Smooth muscle cell of the brain vasculature (primary cell): Measurements from ENCODE around the gene NT5C3B.
A peak's percentile ranks its signal among the peaks of the same experiment; 100 is the strongest.
"Not testable (repeated sequence)": the region's sequence is repeated elsewhere in the genome, so short reads cannot be mapped to it uniquely, and the experiment has no call there.

ENCODE experiments used
- DNase-seq: peaks from one replicate; pipeline ENCODE4 v3.0.0-alpha.2; 2012; ENCODE audit warnings: low read depth, low spot score

NT5C3B gene

DNA sequence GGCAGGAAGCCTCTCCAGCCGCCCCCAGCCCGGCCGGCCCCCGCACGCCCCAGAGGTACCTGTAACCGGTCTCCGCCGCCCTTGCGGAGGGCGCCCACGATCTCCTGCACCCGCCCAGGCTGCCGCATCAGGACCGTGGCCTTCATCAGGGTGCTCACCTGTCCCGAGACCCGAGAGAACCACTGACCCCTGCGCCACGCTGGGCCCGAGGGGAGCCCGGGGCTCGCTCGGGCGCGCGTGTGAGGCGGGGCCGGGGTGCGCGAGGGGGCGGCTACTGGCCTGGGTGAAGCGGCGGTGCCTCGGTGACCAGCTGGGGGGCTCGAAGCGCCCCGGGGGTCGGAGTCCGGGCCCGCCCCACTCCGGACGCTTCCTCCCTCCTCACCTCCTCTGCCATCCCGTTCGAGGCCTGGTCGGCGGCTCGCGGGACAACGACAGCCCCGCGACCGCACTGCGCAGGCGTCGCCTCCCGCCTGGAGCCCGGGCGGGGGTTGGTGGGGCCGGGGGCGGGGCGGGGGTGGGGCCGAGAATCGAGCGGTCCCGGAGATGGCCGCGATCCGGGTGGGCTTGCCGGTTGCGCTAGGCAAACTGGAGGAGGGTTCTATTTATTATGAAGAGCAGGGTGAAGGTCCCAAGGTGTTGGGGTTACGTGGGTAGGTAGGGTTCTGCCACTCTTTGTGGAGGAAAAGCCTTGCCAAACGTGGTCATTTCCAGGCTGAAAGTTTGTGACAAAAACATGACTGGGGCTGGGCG lies at the start of gene NT5C3B:
Gene NT5C3B, minus strand, starts transcription at position 433 of the 750 bp plus-strand sequence. Its CDS starts 39 bp downstream, at position 394.
- DNase-seq = no peak

DNA sequence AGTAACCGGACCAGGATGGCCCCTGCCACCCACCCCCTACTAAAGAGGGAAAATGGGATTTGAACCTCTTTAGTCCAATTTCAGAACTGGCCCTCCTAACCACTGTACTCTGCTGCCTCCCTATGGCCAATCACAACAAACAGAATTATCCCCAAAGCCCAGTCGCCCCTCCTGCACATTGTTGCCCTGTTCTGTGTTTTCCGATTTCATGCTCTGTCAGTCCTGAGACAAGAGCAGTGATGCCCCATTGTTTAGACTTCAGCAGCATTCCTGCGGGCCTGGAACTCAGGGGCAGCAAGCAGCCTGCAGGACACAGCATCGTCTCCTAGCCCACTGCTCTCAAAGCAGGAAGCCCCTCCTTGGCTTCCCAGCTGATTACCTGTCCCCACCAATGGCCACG lies 49.7 kb upstream of the NT5C3B start:
- DNase-seq = no peak

DNA sequence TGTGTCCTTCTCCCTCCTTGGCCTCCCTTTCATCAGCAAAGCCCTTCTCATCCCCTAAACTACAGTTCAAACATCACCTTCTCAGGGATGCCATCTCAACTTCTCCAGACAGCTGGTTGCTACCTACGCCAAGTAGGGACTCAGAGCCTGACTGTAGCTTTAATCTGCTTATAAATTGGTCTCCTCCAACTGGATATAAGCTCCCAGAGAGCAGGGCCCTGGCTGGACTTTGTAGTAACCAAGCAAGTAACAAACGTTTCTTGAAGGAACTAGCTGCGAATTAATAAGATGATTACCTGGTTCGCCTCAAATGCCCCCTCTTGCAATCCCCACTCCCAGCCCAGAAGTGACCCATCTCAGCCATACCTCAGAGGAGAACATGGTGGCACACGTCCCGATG lies 46.7 kb upstream of the NT5C3B start:
- DNase-seq = no peak

DNA sequence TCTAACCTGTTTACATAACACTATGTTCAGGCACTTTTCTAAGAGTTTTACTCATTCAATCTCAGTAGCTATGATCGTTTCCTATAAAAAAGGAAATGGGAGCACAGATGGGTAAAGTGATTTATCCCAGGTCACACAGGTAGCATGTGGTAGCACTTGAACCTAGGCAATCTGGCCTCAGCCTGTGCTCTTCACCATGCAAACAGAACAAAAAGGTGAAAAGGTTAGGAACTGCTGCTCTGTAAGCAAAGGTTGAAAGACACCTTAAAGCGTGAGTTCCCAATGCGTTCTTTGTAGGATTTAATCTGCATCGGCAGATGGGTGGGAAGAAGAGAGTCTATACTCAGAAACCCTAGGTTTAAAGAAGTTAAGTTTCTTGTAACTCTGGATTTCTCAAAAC lies 44.1 kb upstream of the NT5C3B start:
- no peak for DNase-seq

DNA sequence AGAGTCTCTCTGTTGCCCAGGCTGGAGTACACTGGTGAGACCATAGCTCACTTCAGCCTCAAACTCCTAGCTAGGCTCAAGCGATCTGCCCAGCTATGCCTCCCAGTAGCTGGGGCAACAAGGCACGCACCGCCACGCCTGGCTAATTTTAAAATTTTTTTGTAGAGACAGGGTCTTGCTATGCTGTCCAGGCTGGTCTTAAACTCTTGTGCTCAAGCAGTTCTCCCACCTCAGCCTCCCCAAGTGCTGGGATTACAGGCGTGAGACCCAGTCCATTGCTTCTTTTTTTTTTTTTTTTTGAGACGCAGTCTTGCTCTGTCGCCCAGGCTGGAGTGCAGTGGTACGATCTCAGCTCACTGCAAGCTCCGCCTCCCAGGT lies 38.2 kb upstream of the NT5C3B start:
- DNase-seq = not testable (repeated sequence)

DNA sequence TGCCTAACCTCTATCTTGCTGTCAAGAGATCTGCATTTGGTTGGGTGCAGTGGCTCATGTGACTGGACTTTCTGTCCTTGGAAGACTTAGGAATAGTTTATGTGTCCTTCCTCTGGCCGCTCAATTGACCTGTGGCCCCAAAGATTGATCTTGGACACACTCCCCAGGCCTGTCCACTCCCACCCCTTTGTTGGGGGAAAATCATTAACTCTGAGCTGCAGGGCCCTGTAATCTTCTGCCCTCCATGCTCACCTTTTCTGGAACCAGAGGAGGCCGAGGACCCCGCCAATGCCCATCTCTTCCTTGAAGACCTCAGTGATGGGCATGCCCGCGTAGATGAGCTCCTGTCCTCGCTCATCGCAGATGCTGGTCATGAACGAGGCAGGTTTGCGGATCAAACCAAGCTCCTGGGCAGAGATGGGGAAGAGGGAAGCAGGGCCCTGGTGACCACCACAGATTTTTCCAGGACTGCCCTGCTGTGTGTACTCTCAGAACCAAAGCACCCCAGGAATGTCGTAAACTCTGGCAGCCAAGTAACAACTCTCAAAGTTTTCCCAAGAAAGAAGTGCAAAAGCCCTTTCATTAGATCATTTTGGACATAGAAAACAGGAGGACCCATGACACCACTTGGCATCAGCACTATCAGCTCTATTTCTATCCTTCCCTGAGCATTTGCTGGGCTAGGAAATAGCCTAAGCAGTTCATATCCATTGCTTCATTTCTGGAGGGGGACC lies 37.7 kb upstream of the NT5C3B start:
- no peak for DNase-seq

DNA sequence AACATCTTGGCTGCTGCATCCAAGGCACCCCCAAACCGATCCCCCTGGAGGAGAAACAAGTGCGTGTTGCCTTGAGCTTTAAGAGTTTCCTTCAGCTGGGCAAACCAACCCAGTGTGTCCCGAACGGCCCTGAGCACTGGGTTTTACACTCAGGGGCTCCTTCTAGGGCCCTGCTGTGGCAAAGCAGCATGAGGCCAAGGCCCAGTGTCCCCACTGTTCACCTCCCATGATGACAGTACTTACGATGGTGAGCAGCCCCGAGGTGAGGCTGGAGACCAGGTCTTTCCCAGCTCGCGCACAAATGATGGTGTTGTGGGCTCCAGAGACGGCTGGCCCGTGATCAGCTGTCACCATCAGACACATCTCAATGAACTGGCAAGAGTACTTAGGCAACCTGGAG lies 35.8 kb upstream of the NT5C3B start:
- DNase-seq = no peak

DNA sequence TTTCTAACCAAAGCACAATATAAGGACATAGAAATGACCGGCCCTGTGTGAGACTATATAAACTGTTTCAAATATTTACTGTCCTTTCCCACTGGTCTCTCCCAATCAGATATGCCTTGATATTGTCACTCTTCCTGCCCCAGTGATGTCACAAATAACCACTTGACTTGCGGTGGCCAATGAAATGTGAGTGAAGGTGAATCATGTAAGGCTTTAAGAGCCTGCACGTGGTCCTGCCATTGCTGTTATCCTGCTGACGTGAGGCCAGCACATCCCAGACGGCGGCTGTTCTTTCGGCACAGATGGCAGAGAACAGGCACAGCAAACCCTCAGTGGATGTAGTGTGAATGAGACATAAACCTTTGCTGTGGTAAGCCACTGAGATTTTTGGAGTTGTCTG lies 34.6 kb upstream of the NT5C3B start:
- no peak for DNase-seq

DNA sequence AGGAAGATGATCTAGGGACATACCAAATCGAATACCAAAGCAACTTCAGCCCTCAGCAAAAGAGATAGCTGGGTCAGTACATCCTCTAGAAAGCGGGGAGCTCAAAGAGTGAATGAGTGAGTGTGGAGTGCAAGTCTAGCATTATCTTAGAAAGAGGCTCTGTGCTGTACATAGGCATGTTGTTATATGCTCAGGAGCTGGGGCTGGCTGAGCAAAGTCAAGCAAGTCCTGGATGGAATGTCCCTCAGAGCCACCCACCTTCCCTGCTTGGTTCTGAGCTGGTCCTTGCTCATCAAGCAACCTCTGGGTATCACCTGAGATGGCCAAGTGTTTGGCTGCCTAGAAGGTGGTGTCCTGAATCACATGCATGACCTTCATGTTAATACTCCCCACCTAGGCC lies 34.1 kb upstream of the NT5C3B start:
- DNase-seq = no peak

DNA sequence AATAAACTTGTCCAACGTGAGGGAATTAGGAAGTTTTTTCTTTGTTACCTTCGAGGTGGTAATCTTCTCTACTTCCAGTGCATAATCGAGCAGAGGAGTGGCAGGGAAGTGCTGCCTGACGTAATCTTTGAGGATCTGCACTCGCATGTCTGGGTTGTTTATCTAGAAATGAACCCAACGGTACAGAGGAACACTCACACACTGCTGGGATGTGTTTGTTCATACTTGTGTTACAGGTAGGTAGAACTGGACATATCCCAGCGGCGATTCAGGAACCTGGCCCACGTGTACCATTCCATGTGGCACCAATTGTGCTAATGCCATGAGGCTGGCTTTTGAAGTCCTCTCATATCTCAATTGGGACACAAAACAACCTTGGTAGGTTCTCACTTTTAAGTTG lies 33.4 kb upstream of the NT5C3B start:
- DNase-seq = no peak

DNA sequence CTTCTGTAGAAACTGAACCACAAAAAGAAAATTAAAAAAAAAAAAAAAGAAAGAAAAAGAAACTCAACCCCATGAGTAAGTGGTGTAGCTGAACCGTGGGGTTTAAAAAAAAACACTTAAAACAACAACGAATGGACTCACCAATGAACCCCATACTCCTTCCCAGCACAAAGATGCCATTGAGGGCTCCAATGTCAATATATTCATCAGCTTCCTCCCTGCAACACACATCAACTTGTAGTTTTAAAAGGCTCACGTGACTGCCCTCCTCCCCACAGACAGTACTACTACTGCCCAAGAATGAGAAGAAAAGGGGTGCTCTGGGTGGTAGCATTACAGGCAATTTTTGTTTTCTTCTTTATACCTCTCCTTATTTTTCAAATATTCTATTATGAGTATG lies 32.5 kb upstream of the NT5C3B start:
- DNase-seq = no peak

DNA sequence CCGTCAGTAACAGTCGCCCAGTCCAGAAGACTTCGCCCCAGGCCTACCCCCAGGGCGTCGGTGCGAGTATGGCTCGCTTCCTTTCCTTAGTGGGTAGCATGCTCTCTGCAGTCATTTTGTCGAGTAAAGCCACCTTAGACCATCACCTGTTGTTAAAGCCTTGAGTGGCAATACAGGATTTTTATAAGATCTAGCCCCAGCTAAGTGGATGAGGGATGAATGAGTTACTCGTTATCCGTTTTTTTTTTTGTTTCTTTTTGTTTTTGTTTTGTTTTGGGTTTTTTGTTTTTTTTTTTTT lies 29.5 kb upstream of the NT5C3B start:
- DNase-seq = no peak

DNA sequence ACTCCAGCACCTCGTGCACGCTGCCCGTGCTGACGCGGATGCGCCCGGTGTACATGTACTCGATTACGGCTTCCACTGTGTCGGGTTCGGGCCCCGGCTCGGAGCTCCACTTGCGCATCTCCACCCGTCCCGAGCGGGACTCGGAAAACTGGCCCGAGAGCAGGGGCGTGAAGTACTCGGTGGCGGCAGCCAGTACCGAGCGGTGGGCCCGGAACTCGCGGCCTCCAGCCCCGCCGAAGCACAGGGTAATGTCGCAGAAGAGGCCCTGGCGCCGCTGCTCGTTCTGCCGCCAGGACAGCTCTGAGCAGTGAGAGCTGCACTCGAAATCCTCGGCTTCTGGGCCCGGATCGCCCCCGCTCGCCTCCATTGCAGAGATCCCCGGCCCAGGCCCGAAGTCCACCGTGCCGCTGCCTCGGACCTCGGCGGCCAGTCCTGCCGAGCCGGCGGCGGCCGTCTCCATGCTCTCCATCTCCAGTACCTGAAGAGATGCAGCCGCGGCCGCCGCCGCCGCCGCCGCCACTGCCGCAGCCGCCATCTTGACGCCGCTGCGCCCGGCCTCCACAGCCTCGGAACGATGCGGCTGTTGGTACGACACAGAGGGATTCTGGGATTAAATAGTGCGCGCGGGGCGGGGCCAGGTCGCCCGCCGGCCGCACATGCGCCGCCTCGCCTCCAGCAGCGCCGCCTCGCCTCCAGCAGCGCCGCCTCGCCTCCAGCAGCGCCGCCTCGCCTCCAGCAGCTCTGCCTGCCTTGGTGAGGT lies 29.0 kb upstream of the NT5C3B start, which contains the start of gene KLHL11:
Gene KLHL11, minus strand, starts transcription at position 588 of the 760 bp plus-strand sequence. Its CDS starts 53 bp downstream, at position 535.
- DNase-seq = peak; percentile 73

DNA sequence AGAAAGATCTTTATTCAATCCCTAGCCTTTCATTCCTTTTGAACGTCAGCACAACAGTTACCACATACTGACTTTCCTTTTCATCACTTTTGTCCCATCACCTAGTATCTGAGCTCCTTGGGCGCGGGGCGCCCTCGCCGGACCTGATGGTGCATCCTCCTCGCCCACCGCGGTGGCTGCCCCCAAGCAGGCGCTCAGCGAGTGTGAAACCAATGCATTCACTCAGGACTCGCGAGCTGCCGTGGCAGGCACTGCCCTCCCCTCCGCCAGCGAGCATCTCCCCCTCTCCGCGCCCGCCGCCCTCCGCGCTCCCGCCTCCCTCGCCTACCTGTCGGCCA lies 28.4 kb upstream of the NT5C3B start:
- no peak for DNase-seq

DNA sequence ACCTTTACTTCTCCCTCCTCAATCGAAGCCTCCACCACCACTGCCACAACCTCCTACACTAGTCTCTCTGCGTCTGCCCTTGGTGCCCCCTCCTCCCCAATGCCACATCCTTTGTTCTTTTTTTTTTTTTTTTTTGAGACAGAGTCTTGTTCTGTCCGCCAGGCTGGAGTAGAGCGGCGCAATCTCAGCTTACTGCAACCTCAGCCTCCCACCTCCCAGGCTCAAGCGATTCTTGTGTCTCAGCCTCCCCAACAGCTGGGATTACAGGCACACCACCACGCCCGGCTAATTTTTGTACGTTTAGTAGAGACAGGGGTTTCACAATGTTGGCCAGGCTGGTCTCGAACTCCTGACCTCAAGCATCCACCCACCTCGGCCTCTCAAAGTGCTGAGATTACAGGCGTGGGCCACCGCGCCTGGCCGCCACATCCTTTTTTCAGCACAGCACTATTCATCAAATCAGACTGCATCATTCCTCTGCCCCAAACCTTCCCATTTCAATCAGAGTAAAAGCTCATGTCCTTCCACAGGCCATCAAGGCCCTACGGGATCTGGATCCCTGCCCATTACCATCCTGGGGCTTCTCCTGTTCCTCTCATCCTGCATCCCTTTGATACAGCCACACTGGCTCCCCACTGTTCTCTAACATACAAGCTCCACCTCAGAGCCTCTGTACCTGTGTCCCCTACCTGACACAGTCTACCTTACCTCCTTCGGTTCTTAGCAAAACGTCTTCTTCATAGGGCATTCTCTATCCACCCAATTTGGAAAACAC lies 27.2 kb upstream of the NT5C3B start:
- DNase-seq = no peak

DNA sequence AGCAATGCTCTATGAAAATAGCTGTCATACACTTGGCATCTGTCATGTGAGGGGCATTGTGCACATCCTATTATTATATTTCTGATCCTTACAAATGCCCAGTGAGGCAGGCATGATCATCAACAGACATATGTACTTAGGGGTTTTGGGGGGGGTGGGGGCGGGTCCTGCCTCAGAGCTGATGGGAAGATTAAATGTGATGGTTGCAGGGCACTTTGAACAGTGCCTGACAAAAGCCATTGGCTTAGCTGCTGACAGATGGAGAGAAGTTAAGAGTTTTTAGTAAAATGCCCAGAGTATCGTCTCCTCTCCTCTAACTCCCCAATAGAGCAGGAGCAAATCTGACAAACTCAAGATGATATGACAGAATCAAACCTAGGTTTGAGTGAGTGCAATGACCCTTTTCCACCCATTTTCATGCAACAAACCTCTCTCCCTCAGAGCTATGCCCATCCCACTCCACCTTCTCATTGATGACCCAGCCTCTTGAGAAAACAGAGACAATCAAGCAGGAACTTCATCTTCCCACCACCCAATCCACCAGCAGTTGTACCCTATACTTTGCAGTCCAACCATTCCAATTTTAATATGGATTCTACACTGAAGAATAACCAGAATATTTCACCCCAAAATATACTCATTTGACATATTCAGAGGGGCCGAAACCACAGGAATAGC lies 24.4 kb upstream of the NT5C3B start:
- no peak for DNase-seq

DNA sequence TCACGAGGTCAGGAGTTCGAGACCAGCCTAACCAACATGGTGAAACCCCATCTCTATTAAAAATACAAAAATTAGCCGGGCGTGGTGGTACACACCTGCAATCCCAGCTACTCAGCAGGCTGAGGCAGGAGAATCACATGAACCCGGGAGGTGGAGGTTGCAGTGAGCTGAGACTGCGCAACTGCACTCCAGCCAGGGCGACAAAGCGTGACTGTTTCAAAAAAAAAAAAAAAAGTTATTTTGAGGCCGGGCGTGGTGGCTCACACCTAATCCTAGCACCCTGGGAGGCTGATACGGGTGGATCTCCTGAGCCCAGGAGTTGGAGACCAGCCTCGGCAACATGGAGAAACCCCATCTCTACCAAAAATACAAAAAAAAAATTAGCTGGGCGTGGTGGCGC lies 15.3 kb upstream of the NT5C3B start:
- DNase-seq = not testable (repeated sequence)

DNA sequence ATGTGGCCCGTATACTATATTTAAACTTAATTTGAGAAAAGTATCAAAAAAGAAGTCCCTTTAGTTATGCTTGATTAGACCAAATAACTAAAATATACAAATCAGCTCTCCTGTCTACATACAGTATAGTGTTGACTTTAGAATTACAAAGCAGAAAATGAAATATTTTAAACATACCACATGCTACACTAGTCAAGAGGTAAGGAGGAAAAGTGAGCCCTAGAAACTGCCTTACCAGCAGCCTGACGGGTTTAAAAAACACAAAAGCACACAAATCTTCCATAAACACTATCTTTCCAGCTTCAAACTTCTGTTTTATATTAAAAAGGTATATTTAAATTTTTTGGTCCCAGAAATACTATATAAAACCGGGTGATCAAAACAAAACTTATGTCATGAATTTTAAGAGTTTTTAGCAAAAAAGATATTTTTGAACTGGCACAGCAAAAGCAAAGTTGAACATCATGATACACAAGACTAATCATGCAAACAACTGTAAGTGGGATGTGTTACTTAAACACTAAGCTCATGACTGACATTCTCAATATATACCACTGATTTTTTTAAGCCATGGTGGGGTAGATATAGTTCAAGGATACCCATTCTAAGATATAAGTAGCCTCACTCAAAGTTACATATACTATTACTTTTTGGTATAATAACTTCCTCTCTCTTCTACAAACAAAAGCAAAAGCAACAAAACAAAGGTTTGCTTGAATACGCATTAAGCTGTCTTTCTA lies 13.4 kb upstream of the NT5C3B start:
- DNase-seq = no peak

DNA sequence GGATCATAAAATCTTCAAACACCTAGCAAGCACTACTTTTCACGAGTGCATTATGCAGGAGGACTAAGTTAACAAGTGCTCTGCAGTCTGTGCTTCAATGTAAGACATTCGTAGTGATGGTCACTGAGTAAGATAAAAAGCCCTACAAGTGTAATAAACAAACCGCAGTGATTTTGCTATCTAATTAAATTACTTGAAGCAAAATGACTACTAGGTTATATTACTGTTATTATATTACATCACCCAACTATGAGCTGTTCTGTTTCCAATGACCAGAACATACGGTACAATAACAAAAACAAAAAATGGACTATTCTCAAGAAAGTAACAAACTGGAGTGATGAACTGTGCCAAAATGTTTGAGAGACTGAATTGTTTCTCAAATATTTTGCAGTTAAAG lies 12.8 kb upstream of the NT5C3B start:
- no peak for DNase-seq

DNA sequence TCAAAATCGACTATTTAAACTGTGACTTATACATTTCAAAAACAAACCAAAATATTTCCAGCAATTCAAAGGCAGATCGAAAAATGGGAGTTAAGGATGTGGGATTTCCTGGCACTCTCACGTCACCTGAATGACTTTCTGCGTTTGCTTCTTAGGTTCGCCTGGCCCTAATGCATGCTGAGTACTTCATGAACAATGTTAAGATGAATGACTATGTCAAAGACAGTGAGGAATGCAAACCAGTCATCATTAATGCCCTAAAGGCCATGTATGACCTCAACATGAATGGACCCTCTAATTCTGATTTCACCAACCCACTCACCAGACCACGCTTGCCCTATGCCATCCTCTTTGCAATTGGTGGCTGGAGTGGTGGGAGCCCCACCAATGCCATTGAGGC lies 8.9 kb upstream of the NT5C3B start:
- no peak for DNase-seq

DNA sequence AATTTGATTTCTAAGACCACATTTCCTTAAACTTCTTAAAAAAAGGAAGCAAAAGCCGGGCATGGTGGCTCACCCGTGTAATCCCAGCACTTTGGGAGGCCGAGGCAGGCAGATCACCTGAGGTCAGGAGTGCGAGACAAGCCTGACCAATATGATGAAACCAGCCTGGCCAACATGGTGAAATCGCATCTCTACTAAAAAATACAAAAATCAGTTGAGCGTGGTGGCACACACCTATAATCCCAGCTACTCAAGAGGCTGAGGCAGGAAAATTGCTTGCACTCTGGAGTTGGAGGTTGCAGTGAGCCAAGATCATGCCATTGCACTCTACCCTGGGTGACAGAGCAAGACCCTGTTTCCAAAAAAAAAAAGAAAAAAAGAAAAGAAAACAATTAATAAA lies 4.7 kb upstream of the NT5C3B start:
- DNase-seq = not testable (repeated sequence)
